ENCODE data around the gene SLC44A5. TPM values are rescaled to one million over a fixed set of nuclear protein-coding genes. Genes with fewer than 3 reads are reported as not detected.

SLC44A5 gene
- total and polyA plus RNA-seq, 2 donors (not counting 1 experiment from before 2014, with no cell fraction given) = 2.8 to 4.2 TPM

DNA sequence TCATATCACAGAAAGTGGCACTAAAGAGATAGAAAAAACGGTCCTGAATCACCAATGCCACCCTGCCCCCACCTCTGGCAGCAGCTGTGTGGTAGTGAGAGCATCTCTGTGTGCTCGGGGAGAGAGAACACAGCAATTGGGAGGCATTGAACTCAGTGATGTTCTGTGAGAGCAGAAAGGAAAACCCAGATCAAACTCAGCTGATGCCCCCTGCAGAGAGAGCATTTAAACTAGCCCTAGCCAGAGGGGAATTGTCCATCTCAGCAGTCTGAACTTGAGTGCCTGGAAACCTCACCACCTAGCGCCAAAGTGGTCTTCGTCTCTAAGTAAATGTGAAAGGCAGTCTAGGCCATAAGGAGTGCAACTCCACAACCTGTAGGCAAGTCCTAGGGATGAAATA lies 21.3 kb downstream of the SLC44A5 start:
- H2AFZ ChIP-seq (ENCODE audit: insufficient read depth, low read depth, low read length, poor library complexity, severe bottlenecking) = no peak overlapping the region
- no peaks in the 10 kb centered on the region for H4K20me1 ChIP-seq (ENCODE audit: control insufficient read depth, insufficient read depth, low read length, poor library complexity, severe bottlenecking)
- peaks cover 0 to 1% (median 0%) of the 10 kb centered on the region in 3 donors for H3K9me3 ChIP-seq (ENCODE audit: control extremely low read depth in 1 of 3, control insufficient read depth in 2 of 3, insufficient read depth in 1 of 3, low read length in 2 of 3)
- ChIA-PET CTCF (no interaction called here), POLR2A (no interaction called here)
- H3K79me2 ChIP-seq (ENCODE audit: control insufficient read depth, insufficient read depth, low read length) = no peaks in the 10 kb centered on the region
- Mint-ChIP-seq H3K9me3 (ENCODE audit: insufficient read depth) (peaks cover 2% of the 10 kb centered on the region), H3K4me1 (no peaks in the 10 kb centered on the region), H3K27ac (no peak overlapping the region), H3K4me3 (no peak overlapping the region), H3K27me3 (peaks cover 25% of the 10 kb centered on the region)
- no peaks in the 10 kb centered on the region for H3K27me3 ChIP-seq (replicated peaks in 1 of 4; ENCODE audit: control extremely low read depth in 1 of 4, control insufficient read depth in 3 of 4, insufficient read depth in 4 of 4, low read length in 3 of 4)
- H3K4me1 ChIP-seq (ENCODE audit: control insufficient read depth in 2 of 2, insufficient read depth in 2 of 2, low read length in 2 of 2) = no peaks in the 10 kb centered on the region
- no peak overlapping the region for H3K4me2 ChIP-seq (replicated peaks; ENCODE audit: low read depth, low read length, poor library complexity, severe bottlenecking)
- H3K4me3 ChIP-seq (ENCODE audit: control extremely low read depth in 1 of 5, extremely low read depth in 1 of 5, insufficient read depth in 1 of 5, low read depth in 2 of 5, low read length in 4 of 5) = no peak overlapping the region
- TF ChIP-seq EZH2 (IDR thresholded peaks at IDR 0.05; ENCODE audit: borderline replicate concordance, insufficient read depth, low read depth, low read length, poor library complexity, severe bottlenecking) = no peak
- TF ChIP-seq, protein P1, sequence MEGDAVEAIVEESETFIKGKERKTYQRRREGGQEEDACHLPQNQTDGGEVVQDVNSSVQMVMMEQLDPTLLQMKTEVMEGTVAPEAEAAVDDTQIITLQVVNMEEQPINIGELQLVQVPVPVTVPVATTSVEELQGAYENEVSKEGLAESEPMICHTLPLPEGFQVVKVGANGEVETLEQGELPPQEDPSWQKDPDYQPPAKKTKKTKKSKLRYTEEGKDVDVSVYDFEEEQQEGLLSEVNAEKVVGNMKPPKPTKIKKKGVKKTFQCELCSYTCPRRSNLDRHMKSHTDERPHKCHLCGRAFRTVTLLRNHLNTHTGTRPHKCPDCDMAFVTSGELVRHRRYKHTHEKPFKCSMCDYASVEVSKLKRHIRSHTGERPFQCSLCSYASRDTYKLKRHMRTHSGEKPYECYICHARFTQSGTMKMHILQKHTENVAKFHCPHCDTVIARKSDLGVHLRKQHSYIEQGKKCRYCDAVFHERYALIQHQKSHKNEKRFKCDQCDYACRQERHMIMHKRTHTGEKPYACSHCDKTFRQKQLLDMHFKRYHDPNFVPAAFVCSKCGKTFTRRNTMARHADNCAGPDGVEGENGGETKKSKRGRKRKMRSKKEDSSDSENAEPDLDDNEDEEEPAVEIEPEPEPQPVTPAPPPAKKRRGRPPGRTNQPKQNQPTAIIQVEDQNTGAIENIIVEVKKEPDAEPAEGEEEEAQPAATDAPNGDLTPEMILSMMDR (IDR thresholded peaks at IDR 0.05) = no peak
- H3K36me3 ChIP-seq (replicated peaks in 1 of 2; ENCODE audit: control extremely low read depth in 1 of 2, control insufficient read depth in 1 of 2, extremely low read depth in 1 of 2, insufficient read depth in 2 of 2, low read length in 1 of 2) = no peaks in the 10 kb centered on the region
- intact Hi-C loops (cut with micrococcal nuclease) = no loop called here
- WGBS (ENCODE audit: insufficient coverage) = 82% methylated on average over 3 of the region's 4 CpGs
- H3K9ac ChIP-seq (ENCODE audit: low read length) = no peak overlapping the region
- ATAC-seq (ENCODE audit: low read depth) = no peak
- DNase-seq = no peak
- no peak overlapping the region for H3K27ac ChIP-seq (ENCODE audit: low read length in 2 of 2)

DNA sequence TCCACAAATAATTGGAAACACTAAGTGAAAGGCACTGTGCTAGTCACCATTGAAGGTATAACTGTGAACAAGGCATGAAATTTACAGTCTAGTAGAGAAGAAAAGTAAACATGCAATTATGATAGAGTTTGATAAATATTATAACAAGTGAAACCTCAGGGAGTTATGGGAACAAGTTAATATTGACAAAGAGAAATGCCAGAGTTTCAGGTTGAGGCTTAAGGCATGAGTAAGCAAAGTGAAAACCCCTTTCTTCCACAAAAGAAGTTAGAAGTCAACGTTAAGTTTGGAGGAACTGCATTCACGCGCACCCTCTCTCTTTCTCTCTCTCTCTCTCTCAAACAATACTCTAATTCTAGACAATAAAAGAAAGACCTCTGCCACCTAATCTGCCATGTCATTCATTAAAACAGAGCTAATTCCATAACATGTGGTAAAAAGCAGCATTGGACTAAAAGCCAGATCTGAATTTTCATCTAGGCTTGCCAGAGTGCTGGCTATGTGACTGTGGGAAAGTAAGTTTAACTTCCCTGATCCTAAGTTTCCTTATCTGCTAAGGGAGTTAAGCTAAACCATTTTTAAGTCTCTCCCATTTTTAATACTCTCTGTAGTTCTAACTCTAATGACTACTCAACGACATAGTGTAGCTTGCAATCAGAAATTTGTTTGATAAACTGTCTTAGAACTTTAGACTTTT lies 22.0 kb downstream of the SLC44A5 start:
- Histone ChIP-seq H3K4me2 (replicated peaks; ENCODE audit: low read depth, low read length, poor library complexity, severe bottlenecking) (no peak overlapping the region), H3K4me1 (ENCODE audit: control insufficient read depth in 2 of 2, insufficient read depth in 2 of 2, low read length in 2 of 2) (no peaks in the 10 kb centered on the region), H3K9me3 (ENCODE audit: control extremely low read depth in 1 of 3, control insufficient read depth in 2 of 3, insufficient read depth in 1 of 3, low read length in 2 of 3) (peaks cover 0 to 1% (median 0%) of the 10 kb centered on the region in 3 donors), H3K36me3 (replicated peaks in 1 of 2; ENCODE audit: control extremely low read depth in 1 of 2, control insufficient read depth in 1 of 2, extremely low read depth in 1 of 2, insufficient read depth in 2 of 2, low read length in 1 of 2) (no peaks in the 10 kb centered on the region), H3K27me3 (replicated peaks in 1 of 4; ENCODE audit: control extremely low read depth in 1 of 4, control insufficient read depth in 3 of 4, insufficient read depth in 4 of 4, low read length in 3 of 4) (no peaks in the 10 kb centered on the region), H3K79me2 (ENCODE audit: control insufficient read depth, insufficient read depth, low read length) (no peaks in the 10 kb centered on the region), H3K9ac (ENCODE audit: low read length) (no peak overlapping the region), H2AFZ (ENCODE audit: insufficient read depth, low read depth, low read length, poor library complexity, severe bottlenecking) (no peak overlapping the region), H3K4me3 (ENCODE audit: control extremely low read depth in 1 of 5, extremely low read depth in 1 of 5, insufficient read depth in 1 of 5, low read depth in 2 of 5, low read length in 4 of 5) (no peak overlapping the region), H4K20me1 (ENCODE audit: control insufficient read depth, insufficient read depth, low read length, poor library complexity, severe bottlenecking) (no peaks in the 10 kb centered on the region), H3K27ac (ENCODE audit: low read length in 2 of 2) (no peak overlapping the region)
- CTCF ChIA-PET = no interaction called here
- H3K27me3 Mint-ChIP-seq = peaks cover 22% of the 10 kb centered on the region
- ATAC-seq (ENCODE audit: low read depth) (no peak), DNase-seq (no peak)
- intact Hi-C loops (cut with micrococcal nuclease) = no loop called here
- no peaks in the 10 kb centered on the region for H3K4me1 Mint-ChIP-seq
- no CpG with 5 or more reads among the region's 4 CpGs for WGBS (ENCODE audit: insufficient coverage)
- H3K4me3 Mint-ChIP-seq = no peak overlapping the region
- H3K9me3 Mint-ChIP-seq (ENCODE audit: insufficient read depth) = peaks cover 2% of the 10 kb centered on the region
- TF ChIP-seq, protein P1 (IDR thresholded peaks at IDR 0.05) = no peak
- TF ChIP-seq EZH2 (IDR thresholded peaks at IDR 0.05; ENCODE audit: borderline replicate concordance, insufficient read depth, low read depth, low read length, poor library complexity, severe bottlenecking) = no peak
- no peak overlapping the region for H3K27ac Mint-ChIP-seq
- POLR2A ChIA-PET = no interaction called here
